Liver (tissue), 9 donors: ENCODE data around the gene JCHAIN. TPM values are rescaled to one million over a fixed set of nuclear protein-coding genes. Genes with fewer than 3 reads are reported as not detected.

Experiments used
- DNase-seq: peaks from one replicate; pipeline ENCODE4 v3.0.0-alpha.2; 2017; ENCODE audit warnings: low spot score
- H3K27ac ChIP-seq, 2 donors: one replicate each; pipeline ENCODE4 v1.7.0; 2013; ENCODE audit warnings: inconsistent platforms in 2 of 2, low read length in 2 of 2, control low read depth in 1 of 2, low read depth in 1 of 2, mild to moderate bottlenecking in 1 of 2
- H3K27me3 ChIP-seq, 4 donors: one replicate each; pipeline versions ENCODE4 v1.6.1 to v1.7.0; 2013; ENCODE audit warnings: low read length in 3 of 4, inconsistent platforms in 1 of 4, mild to moderate bottlenecking in 1 of 4, moderate library complexity in 1 of 4; ENCODE audit not compliant: control insufficient read depth in 4 of 4, insufficient read depth in 4 of 4
- H3K36me3 ChIP-seq, 4 donors: one replicate each; pipeline versions ENCODE4 v1.6.1 to v1.7.0; 2013; ENCODE audit warnings: low read length in 3 of 4, mild to moderate bottlenecking in 3 of 4, low read depth in 1 of 4, moderate library complexity in 1 of 4; ENCODE audit not compliant: control insufficient read depth in 4 of 4, insufficient read depth in 3 of 4
- H3K4me1 ChIP-seq, 4 donors: one replicate each; pipeline versions ENCODE4 v1.6.1 to v1.7.0; 2013; ENCODE audit warnings: low read length in 3 of 4, mild to moderate bottlenecking in 3 of 4, moderate library complexity in 1 of 4; ENCODE audit not compliant: control insufficient read depth in 4 of 4, insufficient read depth in 4 of 4
- H3K4me3 ChIP-seq, 3 donors: one replicate each; pipeline versions ENCODE4 v1.6.1 to v1.7.0; 2013; ENCODE audit warnings: low read length in 3 of 3, control low read depth in 1 of 3, low read depth in 1 of 3, mild to moderate bottlenecking in 1 of 3
- H3K9ac ChIP-seq, 2 donors: one replicate each; pipeline ENCODE4 v1.7.0; 2013; ENCODE audit warnings: low read length in 2 of 2, mild to moderate bottlenecking in 2 of 2, moderate library complexity in 2 of 2, control low read depth in 1 of 2, low read depth in 1 of 2
- H3K9me3 ChIP-seq, 4 donors: one replicate each; pipeline versions ENCODE4 v1.6.1 to v1.7.0; 2013; ENCODE audit warnings: low read length in 3 of 4; ENCODE audit not compliant: control insufficient read depth in 4 of 4
- ATF3 ChIP-seq: IDR thresholded peaks from 2 replicates; pipeline ENCODE4 v1.6.1; 2016; ENCODE audit warnings: antibody characterized with exemption
- CTCF ChIP-seq: fragments of 150-350 bp; IDR thresholded peaks from 2 replicates; pipeline ENCODE4 v1.5.1; 2017; ENCODE audit warnings: improper control_type of control experiment, low read depth, low read length; ENCODE audit not compliant: missing input control
- FOXA1 ChIP-seq: IDR thresholded peaks from 2 replicates; pipeline ENCODE4 v1.6.1; 2016; ENCODE audit warnings: antibody characterized with exemption
- FOXA2 ChIP-seq: IDR thresholded peaks from 2 replicates; pipeline ENCODE4 v1.6.1; 2016; ENCODE audit warnings: antibody characterized with exemption
- HNF4A ChIP-seq, 2 donors: conservative IDR thresholded peaks; 2 replicates each; pipeline ENCODE4 v1.6.1; 2016; ENCODE audit warnings: antibody characterized with exemption in 2 of 2, mild to moderate bottlenecking in 2 of 2
- HNF4G ChIP-seq: IDR thresholded peaks from 2 replicates; pipeline ENCODE4 v1.6.1; 2016; ENCODE audit warnings: antibody characterized with exemption
- JUND ChIP-seq, 2 donors: IDR thresholded peaks; 2 replicates each; pipeline ENCODE4 v1.6.1; 2016; ENCODE audit warnings: antibody characterized with exemption in 2 of 2
- MAX ChIP-seq: IDR thresholded peaks from 2 replicates; pipeline ENCODE4 v1.6.1; 2016; ENCODE audit warnings: antibody characterized with exemption
- NR2F2 ChIP-seq: IDR thresholded peaks from 2 replicates; pipeline ENCODE4 v1.6.1; 2016; ENCODE audit warnings: antibody characterized with exemption
- RAD21 ChIP-seq, 2 donors: IDR thresholded peaks; 2 replicates each; pipeline ENCODE4 v1.6.1; 2016; ENCODE audit warnings: antibody characterized with exemption in 2 of 2, mild to moderate bottlenecking in 2 of 2
- REST ChIP-seq: IDR thresholded peaks from 2 replicates; pipeline ENCODE4 v1.6.1; 2016; ENCODE audit warnings: antibody characterized with exemption, mild to moderate bottlenecking
- SP1 ChIP-seq: IDR thresholded peaks from 2 replicates; pipeline ENCODE4 v1.6.1; 2018; ENCODE audit warnings: antibody characterized with exemption, mild to moderate bottlenecking
- TAF1 ChIP-seq: conservative IDR thresholded peaks from 2 replicates; pipeline ENCODE4 v1.6.1; 2016; ENCODE audit warnings: antibody characterized with exemption, mild to moderate bottlenecking
- YY1 ChIP-seq: IDR thresholded peaks from 2 replicates; pipeline ENCODE4 v1.6.1; 2016; ENCODE audit warnings: antibody characterized with exemption, mild to moderate bottlenecking
- ZBTB33 ChIP-seq: IDR thresholded peaks from 2 replicates; pipeline ENCODE4 v1.6.1; 2016; ENCODE audit warnings: antibody characterized with exemption
- WGBS: extraction: QIAGEN DNeasy Blood & Tissue Kit; methylation state at CpG from one replicate; pipeline ENCODE4 v1.1.7; 2013; 5-methylcytosine and 5-hydroxymethylcytosine counted together
- polyA plus RNA-seq, 2 donors: library from polyadenylated mRNA; stranded (reverse) in 1 of 2; unstranded in 1 of 2; fragments of 200-250 nt in 1 of 2; fragments of >200 nt in 1 of 2; fragmentation: Nextera tagmentation in 1 of 2; extraction: Ambion mirVana in 1 of 2; gene quantifications; one replicate each; pipeline versions ENCODE4 v1.2.1 to v1.2.3, GENCODE V29; 2013 to 2015
- total RNA-seq, 2 donors: library from RNA; depleted of rRNA; stranded (reverse); fragments of >200 nt; gene quantifications; one replicate each; pipeline ENCODE4 v1.2.3, GENCODE V29; 2014
- donor health status: healthy.
- donor health status: healthy.
- donor health status: healthy.
- donor health status: healthy.
- donor health status: healthy.

Gene JCHAIN
- total and polyA plus RNA-seq, 4 donors, result 2.1 to 69.5 (median 9.7) TPM

- WGBS, result 95% methylated on average over 2 of the region's 2 CpGs
- TF ChIP-seq SP1, result no peak
- TF ChIP-seq MAX, result no peak
- TF ChIP-seq HNF4G, result no peak
- TF ChIP-seq NR2F2, result no peak
- no peak for TF ChIP-seq YY1
- TF ChIP-seq FOXA1, result no peak
- TF ChIP-seq REST, result no peak
- TF ChIP-seq HNF4A (conservative IDR thresholded peaks at IDR 0.05), result no peak
- no peak for TF ChIP-seq ZBTB33
- TF ChIP-seq CTCF, result no peak
- TF ChIP-seq ATF3, result no peak
- no peak for TF ChIP-seq TAF1
- TF ChIP-seq JUND (IDR thresholded peaks at IDR 0.05), result no peak
- no peak for DNase-seq
Observed at GRCh38 chr4:70619778-70620177, 46.5 kb downstream of the JCHAIN start.

GRCh38 chr4:70619288-70619687 is 47.0 kb downstream of the JCHAIN start:
- Histone ChIP-seq H3K9ac (no peak overlapping the region), H3K4me3 (no peak overlapping the region), H3K27me3 (no peaks in the 10 kb centered on the region), H3K9me3 (no peaks in the 10 kb centered on the region), H3K27ac (no peak overlapping the region), H3K4me1 (no peaks in the 10 kb centered on the region), H3K36me3 (no peaks in the 10 kb centered on the region)
- 89% methylated on average over 4 of the region's 4 CpGs for WGBS
- DNase-seq, result no peak
- TF ChIP-seq JUND (IDR thresholded peaks at IDR 0.05) (no peak), CTCF (no peak), RAD21 (IDR thresholded peaks at IDR 0.05) (no peak), NR2F2 (no peak), FOXA1 (no peak), ZBTB33 (no peak), HNF4A (conservative IDR thresholded peaks at IDR 0.05) (no peak), FOXA2 (no peak), ATF3 (no peak), MAX (no peak)

More at GRCh38 chr4:70619778-70620177, 46.5 kb downstream of the JCHAIN start:
- Histone ChIP-seq H3K27ac (no peak overlapping the region), H3K9ac (no peak overlapping the region), H3K36me3 (no peaks in the 10 kb centered on the region), H3K4me3 (no peak overlapping the region), H3K9me3 (no peaks in the 10 kb centered on the region), H3K4me1 (no peaks in the 10 kb centered on the region), H3K27me3 (no peaks in the 10 kb centered on the region)
